ENCODE results near the gene DSPP. TPM values are rescaled to one million over a fixed set of nuclear protein-coding genes. Genes with fewer than 3 reads are reported as not detected.

DSPP gene
- total RNA-seq, 1 experiment from 2014 or later: not detected

- no peaks in the 10 kb centered on the region for H3K4me1 ChIP-seq (ENCODE audit: control insufficient read depth, insufficient read depth, low read length)
- no peak for ATAC-seq
- POLR2A ChIA-PET: no interaction called here
- no TSS peak for BruUV-seq (replicated peaks)
- H3K9me3 ChIP-seq (ENCODE audit: control insufficient read depth, insufficient read depth, low read depth, low read length): no peaks in the 10 kb centered on the region
- no peaks in the 10 kb centered on the region for H3K36me3 ChIP-seq (ENCODE audit: control insufficient read depth, insufficient read depth, low read length)
- intact Hi-C loops (cut with micrococcal nuclease; ENCODE audit: unreplicated experiment): no loop called here
- H3K4me3 ChIP-seq (ENCODE audit: low read depth in 2 of 2, low read length in 2 of 2): no peak overlapping the region
- H3K27ac ChIP-seq (ENCODE audit: low read length): no peak overlapping the region
- no peak for DNase-seq (ENCODE audit: low read depth, low spot score)
- in situ Hi-C loops (cut with HindIII; ENCODE audit: low pct_unique_long_range_greater_than_20kb, low sequenced_read_pairs): no loop called here
- CTCF ChIA-PET: no interaction called here
- H3K27me3 ChIP-seq (ENCODE audit: control insufficient read depth, insufficient read depth, low read length): no peaks in the 10 kb centered on the region
- TF ChIP-seq, protein P1, sequence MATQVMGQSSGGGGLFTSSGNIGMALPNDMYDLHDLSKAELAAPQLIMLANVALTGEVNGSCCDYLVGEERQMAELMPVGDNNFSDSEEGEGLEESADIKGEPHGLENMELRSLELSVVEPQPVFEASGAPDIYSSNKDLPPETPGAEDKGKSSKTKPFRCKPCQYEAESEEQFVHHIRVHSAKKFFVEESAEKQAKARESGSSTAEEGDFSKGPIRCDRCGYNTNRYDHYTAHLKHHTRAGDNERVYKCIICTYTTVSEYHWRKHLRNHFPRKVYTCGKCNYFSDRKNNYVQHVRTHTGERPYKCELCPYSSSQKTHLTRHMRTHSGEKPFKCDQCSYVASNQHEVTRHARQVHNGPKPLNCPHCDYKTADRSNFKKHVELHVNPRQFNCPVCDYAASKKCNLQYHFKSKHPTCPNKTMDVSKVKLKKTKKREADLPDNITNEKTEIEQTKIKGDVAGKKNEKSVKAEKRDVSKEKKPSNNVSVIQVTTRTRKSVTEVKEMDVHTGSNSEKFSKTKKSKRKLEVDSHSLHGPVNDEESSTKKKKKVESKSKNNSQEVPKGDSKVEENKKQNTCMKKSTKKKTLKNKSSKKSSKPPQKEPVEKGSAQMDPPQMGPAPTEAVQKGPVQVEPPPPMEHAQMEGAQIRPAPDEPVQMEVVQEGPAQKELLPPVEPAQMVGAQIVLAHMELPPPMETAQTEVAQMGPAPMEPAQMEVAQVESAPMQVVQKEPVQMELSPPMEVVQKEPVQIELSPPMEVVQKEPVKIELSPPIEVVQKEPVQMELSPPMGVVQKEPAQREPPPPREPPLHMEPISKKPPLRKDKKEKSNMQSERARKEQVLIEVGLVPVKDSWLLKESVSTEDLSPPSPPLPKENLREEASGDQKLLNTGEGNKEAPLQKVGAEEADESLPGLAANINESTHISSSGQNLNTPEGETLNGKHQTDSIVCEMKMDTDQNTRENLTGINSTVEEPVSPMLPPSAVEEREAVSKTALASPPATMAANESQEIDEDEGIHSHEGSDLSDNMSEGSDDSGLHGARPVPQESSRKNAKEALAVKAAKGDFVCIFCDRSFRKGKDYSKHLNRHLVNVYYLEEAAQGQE (IDR thresholded peaks at IDR 0.05; ENCODE audit: insufficient read depth in 1 of 2, low read depth in 2 of 2, low read length in 1 of 2): no peak
- TF ChIP-seq TCF7L2 (IDR thresholded peaks at IDR 0.05; ENCODE audit: low read depth, low read length): no peak
- TF ChIP-seq SIN3A (IDR thresholded peaks at IDR 0.05; ENCODE audit: borderline replicate concordance, insufficient read depth, low read depth, low read length): no peak
- no peak for TF ChIP-seq POLR2AphosphoS5 (IDR thresholded peaks at IDR 0.05; ENCODE audit: low read depth, low read length)
- no peak for TF ChIP-seq CTCF (IDR thresholded peaks at IDR 0.05)
Observed at GRCh38 chr4:87560802-87561201, 47.5 kb upstream of the DSPP start.

DNA sequence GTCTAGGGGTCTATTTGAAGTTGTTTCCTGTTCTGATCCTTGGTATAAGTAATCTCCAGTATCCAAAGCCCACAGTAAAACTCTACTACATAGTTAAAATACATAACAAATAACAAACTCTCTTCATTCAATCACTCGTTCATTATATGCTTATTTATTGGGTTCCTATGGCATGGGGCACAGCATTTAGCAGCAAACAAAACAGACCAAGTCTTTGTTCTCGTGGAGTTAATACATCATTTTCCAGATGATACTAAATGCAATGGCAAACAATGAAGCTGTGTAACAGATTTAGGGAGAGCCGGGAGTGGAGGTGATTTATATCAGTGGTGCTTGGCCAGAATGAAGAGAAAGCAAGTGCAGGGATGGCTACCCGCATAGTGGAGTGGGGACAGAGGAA is 42.6 kb upstream of the DSPP start:
- ChIA-PET POLR2A (no interaction called here), CTCF (no interaction called here)
- Histone ChIP-seq H3K9me3 (ENCODE audit: control insufficient read depth, insufficient read depth, low read depth, low read length) (no peaks in the 10 kb centered on the region), H3K27ac (ENCODE audit: low read length) (no peak overlapping the region), H3K4me3 (ENCODE audit: low read depth in 2 of 2, low read length in 2 of 2) (no peak overlapping the region), H3K4me1 (ENCODE audit: control insufficient read depth, insufficient read depth, low read length) (no peaks in the 10 kb centered on the region), H3K27me3 (ENCODE audit: control insufficient read depth, insufficient read depth, low read length) (no peaks in the 10 kb centered on the region), H3K36me3 (ENCODE audit: control insufficient read depth, insufficient read depth, low read length) (no peaks in the 10 kb centered on the region)
- intact Hi-C loops (cut with micrococcal nuclease; ENCODE audit: unreplicated experiment): no loop called here
- in situ Hi-C loops (cut with HindIII; ENCODE audit: low pct_unique_long_range_greater_than_20kb, low sequenced_read_pairs): no loop called here
- TF ChIP-seq CTCF (IDR thresholded peaks at IDR 0.05) (no peak), SIN3A (IDR thresholded peaks at IDR 0.05; ENCODE audit: borderline replicate concordance, insufficient read depth, low read depth, low read length) (no peak), POLR2AphosphoS5 (IDR thresholded peaks at IDR 0.05; ENCODE audit: low read depth, low read length) (no peak), TCF7L2 (IDR thresholded peaks at IDR 0.05; ENCODE audit: low read depth, low read length) (no peak)
- TF ChIP-seq, protein P1 (IDR thresholded peaks at IDR 0.05; ENCODE audit: insufficient read depth in 1 of 2, low read depth in 2 of 2, low read length in 1 of 2): no peak
- BruUV-seq (replicated peaks): no TSS peak
- ATAC-seq (no peak), DNase-seq (ENCODE audit: low read depth, low spot score) (no peak)
